ENCODE measurements around the gene PDLIM4.
A peak's percentile ranks its signal among the peaks of the same experiment; 100 is the strongest.

Gene PDLIM4

DNA sequence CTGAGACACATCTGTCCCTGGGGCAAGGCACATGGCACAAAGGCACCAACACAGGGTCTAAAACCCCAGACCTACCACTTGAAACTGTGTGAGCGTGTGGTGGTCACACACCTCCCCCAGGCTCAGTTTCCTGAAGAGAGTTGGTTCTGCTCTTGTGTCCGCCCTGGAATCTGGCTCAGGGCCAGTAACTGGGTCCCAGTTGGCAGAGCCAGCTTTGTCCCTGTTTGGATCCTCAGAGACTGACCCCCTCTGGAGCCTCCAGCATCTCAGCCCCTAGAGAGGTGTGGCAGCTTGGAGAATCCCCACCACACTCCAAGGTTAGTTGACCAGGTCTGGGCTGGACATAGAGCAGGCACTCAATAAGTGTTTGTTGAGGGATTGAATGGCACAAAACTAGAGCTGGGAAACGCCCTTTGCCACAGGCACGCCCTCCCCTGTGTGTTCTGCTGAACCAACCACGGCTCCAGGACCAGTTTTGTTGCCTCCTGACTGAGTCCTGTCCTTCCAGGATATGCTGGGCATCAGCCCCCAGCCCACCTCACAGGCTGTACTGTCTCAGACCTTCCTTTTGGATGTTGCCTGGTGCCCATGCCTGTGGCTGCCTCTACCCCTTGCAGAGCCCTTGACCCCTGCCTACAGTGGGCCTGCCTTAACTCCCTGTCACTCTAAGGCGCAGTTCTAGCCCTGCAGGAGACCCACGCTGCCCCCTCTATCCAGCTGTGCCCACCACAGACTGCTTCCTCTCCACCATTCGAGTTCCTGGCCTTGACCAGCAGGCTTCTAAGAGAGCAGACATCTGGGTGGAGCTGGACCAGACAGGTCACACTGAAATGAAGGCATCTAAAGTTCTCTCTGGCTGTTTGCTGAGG is 3.8 kb upstream of the PDLIM4 start:
- no peak for DNase-seq (ENCODE audit: low read depth in 2 of 2)

DNA sequence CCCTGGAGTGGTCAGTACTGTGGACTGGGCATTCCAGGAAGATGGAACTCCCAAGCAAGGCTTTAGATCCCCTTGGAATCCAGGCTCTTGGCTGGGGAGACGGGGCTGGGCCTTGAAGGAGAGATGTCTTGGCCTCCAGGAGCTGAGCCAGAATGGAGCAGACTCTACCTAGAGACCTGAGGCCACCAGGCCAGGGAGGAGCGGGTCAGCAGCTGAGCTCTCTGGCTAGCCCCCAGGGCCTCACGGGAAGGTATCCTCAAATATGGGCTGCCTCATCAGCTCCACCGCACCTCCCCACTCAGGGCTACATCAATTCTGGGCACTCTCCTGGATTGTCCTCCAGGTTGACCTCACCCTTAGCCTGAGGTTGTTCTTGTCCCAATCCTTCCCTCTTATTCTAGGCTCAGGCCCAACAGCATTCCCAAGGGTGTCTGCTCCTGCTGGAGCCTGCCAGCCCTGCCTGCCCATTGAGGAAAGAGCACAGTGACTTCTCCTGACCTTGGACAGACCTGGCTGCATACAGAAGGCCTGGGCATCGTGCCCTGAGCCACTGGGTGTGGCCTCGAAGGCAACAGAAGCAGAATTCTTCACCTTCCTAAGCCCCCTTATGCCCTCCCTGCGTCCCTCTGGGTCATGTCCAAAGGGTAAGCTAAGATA is 3.0 kb upstream of the PDLIM4 start:
- DNase-seq (ENCODE audit: low read depth in 2 of 2), result no peak

DNA sequence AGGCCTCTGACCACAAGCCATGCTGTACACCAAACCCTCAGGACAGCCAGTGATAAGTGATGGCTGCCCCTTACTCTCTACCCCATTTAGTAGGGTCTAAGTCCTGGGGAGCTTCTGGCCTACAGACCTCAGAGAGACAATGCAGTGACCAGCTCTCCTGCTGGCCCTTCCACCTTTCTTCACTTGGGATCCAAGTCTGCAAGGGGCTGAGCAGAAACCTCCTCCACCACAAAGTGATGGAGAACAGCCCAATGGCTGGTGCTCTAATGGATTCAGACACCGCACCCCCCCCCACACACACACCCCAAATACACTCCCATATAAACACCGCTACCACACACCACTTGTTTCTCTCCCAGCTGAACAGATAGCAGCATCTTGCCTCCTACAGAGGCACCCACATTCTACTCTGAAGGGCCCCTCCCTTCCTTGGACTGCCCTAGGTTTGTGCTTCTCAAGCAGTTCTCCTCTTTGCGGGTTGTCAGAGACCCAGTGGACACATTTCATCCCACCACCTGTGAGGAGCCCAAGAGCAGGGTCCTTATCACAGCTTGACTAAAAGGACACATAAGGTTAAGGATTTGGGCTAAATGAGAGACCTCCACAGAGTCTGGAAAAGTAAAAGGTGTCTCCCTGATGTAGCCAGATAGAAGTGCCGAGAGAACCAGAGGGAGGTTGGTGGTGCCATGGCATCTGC is 1.3 kb upstream of the PDLIM4 start:
- no peak for DNase-seq (ENCODE audit: low read depth in 2 of 2)

DNA sequence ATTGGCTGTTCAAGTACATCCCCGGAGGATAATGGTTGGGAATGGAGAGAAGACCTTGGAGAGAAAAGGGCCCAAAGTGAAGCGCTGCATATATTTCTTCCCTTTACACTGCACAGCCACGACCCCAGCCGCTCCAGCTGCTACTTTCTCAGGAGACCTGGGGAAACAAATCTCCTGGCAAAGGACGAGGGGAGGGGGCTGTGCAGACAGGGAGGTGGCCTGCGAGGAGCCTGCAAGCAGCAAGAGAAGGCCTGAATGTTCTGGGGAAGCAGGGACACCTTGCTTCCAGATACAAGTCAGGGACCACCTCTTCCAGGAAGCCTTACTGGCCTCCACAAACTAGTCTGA is 739 bp upstream of the PDLIM4 start:
- no peak for DNase-seq (ENCODE audit: low read depth in 2 of 2)

DNA sequence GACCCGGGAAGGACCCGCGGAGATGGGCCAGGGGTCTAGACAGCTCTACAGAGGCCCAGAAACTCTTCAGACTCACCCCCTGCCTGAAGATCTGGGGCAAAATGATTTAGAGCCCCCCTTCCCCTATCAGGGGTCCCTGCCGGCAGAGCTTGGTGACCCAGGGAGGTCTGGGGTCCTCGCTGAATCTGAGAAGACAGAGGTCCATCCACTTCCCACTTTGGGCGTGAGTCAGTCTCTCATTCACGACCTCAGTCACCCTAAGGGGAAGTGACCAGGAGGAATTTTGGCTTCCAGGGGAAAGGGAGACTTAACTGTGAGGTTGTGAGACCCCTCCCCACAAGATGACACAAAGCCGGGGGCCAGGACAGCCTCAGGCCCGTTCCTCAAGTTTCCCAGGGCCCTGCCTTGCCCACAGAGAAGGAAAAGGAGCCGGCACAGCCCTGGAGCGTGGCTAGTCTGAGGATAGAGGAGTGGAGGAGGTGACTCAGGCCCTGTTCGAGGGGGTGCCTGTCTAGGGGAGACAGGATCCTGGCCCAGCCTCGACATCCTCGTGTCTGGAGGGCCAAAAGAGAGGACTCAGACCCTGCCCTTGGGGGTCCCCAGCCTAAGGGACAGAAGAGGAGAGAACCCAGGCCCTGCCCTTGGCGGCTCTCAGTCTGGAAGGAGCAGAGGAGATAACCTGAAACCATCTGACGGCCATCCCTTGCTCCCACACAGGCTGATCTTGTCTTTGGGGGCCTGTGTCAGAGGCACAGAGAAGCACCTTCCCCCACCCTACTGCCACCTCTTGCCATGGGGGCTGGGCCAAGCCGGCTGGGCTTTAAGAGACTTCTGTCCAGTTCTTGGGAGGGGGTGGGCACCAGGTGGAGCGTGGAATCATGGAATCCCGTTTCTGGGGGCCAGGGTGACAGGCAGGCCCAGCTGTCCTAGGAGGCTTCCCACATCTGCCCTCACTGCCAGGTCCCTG is 889 bp downstream of the PDLIM4 start:
- no peak for DNase-seq (ENCODE audit: low read depth in 2 of 2)

DNA sequence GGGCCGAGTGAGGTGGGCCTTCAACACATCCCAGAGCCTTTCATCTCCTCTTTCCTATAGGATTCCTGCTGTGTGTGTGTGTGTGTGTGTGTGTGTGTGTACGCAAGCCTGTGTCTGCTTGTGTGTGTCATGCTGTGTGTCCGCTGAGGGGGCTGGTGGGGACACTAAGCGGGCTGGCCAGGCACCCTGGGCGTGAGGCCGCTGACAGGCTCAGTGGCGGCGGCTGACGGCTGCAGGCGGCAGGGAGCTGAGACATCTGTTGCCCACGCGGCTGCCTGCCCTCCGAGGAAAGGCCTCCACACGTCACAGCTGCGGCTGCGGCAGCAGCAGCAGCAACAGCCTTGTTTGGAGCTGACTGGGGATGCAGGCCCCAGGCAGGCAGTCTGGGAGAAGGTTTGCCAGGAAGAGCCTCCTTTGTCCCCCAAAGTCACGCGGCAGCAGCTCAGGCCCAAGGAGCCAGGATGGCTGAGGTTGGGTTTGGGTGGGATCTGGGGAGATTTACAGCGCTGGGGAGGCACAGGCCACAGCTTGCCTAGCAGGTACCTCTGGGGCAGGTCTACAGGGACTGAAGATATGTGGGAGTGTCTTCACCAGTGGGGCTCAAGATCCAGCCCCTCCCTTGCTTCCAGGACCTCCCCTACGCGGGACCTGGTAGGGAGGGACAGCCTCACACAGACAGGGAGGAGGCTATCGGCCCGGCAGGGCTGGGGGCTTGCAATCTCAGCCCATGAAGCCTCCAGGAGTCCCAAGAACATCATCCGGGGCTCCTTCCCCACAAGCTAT is 1.8 kb downstream of the PDLIM4 start:
- DNase-seq (ENCODE audit: low read depth in 2 of 2), result no peak

DNA sequence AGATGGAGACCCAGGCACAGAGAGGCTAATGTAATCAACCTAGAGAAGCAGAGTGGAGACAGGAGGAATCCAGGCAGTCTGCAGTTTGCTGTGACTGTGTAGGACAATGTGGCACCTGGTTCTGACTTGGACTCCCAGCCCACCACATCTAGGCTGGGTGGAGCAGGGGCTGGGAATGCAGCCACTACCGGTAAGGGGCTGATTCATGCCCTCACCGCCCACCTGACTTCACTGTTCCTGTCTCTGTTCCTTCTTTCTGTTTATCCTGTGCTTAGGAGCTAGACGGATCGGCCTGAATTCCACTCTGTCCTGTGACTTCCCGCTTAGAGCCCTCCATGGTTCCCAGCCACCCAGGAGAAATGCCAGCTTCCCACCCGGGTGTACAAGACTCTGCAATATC is 2.6 kb downstream of the PDLIM4 start:
- peak in 1 of 2 donors; percentile 16 for DNase-seq (ENCODE audit: low read depth in 2 of 2)

DNA sequence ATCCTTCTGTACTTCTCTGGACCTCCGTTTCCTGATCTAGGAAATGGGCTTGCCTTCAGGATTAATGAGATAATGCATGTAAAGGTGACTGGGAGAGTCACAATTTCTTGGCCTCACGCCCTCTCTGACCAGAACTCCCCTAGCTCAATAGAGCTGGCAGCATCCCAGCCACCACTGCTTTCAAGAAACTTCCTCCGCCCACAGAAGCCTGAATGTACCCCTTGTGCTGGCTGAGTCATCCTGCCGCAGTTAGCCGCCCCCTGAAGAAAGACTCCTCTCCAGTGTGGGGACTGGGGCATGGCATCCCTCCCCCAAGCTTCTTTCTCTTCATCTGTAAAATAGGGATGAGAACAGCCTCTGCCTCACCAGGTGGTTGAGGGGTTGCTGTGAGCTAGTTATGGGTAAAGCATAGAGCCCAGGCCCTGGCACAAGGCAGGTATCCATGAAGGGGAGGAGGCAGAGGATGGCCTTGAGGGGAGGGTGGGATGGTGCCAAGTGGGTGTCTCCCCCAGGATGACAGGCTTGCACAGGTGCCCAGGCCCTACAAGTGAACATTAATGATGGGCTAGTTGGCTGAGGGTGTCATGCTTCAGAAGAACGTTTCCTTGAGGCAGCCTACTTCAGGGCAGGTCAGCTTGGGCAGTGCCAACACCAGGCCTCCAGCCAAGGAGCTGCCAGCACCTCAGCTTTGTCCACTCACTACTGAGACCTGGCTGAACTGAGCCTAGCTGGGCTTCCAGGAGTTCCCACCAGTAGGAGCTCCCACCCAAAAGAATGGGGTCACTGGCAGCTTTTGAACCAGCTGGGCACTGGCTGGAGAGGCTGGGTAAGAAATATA is 3.4 kb downstream of the PDLIM4 start:
- peak; percentile 65 to 71 for DNase-seq (ENCODE audit: low read depth in 2 of 2)

DNA sequence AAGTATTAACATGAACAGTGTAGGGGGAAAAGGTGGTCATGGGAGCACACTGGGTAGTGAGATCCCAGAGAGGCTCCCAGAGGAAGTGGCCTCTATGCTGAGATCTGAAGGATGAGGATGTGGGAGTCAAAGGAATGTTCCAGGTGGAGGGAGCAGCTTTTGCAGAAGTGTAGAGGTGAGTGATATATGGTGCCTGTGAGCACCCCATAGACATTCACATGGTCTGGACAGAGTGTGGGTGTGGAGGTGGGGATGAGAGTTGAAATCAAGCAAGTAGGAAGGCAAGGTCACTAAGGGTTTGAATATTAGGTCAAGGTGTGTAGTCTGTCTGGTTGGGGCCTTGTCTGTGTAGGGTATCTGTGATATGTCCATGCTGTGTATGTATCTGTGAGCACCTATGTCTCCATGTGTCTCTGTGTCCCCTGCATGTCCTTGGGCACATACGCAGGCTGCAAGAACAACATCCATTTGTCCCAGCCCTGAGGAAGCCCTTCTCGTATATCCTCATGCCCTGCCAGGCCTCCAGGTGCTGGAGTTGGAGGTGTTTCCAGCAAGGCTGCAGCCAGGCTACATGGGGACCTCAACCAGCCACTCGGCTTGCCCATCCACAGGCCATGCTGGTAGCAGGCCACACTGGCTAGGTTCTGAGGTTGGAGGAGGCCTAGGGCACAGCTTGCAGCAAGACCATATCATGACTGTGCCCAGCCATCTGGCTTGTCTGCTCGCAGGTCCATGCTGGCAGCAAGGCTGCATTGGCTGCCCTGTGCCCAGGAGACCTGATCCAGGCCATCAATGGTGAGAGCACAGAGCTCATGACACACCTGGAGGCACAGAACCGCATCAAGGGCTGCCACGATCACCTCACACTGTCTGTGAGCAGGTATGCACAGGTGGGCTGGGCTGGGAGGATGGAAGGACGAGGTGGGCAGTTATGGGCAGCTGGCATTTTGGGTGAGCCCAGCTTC is 4.7 kb downstream of the PDLIM4 start:
- DNase-seq (ENCODE audit: low read depth in 2 of 2), result no peak

DNA sequence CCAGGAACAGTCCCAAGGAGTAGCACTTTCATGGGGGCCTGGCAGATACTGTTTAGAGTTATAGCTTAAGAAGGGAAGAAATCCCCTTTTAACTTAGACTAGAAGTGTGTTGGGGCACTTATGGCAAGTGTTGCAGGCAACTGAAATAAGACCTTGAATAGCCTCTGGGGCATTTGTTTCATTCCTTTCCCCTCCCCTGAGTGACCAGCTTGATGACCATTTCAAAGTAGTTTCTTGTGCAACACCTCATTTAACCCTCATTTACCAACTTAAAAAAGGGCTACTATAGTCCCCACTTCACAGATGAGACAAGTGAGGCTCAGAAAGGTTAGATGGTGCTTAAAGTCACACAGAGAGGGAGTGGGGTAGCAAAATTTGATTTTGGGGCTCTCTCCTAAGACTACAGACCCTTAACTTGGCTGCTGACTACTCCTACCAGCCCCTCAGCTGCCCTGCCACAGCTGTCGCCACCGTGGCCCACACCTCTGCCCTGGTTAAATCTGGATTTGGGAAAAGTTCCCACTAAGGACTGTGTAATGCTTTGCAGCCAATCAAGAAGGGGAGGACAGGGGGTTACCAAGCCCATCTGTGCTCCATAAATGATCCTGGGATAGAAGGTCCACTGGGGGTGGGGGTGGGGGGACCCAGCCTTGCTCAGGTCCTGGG is 5.5 kb downstream of the PDLIM4 start:
- DNase-seq (ENCODE audit: low read depth in 2 of 2), result no peak

DNA sequence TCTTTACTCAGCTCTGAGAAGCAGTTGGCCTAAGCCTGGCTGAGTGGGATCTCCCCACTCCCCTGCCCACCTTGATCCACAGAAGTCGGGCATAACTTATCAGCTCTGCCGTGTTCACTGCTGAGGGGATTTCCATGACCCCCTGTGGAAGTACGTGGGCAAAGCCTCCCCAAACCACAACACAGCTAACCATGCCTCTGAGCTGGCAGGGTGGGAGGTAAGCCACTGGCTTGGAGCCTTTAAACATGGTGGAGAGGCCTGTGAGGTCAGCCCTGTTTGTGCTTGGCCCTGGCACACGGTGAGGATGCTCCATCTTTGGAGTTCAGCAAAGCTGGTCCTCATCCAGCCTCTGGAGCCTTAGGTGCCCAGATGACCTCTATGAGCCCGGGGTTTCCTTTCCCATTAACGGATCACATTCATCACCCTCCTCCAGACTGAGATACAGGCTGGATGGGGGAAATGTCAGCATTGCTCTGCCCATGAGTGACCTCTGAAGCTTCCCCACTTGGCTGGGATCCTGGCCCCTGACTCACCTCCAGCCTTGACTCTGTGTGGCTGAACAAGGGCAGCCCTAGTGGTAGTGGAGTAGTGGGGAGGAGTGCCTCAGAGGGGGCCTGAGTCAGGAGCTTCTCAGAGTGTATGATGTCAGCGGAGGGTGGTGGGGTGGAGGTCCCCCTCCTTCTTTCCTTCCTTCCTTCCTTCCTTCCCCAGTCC is 6.2 kb downstream of the PDLIM4 start:
- peak; percentile 36 to 54 for DNase-seq (ENCODE audit: low read depth in 2 of 2)

DNA sequence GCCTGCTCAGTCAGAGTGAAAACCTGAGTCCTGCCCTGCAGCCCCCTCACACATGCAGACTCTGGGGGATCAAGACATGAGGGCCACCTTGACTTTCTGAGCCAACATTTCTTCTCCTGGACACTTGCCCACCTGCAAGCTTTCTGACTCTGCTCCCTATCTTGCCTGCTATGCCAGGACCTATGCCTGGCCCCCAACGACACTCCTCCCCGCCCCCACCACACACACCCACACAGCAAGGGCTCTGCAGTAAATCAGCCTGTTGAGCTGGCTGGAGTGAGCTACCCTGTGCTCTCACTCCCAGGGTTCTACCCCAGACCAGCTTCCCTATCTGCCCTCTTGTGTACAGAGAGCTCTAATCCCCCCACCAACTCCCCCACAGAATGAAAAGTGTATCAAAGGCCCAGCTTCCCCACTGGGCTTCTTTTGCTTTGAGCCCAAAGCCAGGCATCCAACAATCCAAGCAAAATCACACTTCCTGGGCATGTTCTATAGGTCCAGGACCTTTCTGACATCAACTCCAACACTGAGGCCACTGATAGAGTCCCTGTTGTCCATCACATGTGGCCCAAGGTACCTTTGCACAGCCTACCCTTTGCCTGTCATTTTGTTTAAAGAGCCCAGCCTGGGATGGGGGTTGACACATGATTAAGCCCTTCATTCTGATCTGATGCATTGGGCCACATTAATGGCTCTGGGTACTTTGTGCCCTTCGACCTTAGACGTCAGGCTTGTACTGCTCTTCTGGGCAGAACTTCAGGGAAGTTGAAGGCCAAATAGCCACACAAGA is 7.2 kb downstream of the PDLIM4 start:
- no peak for DNase-seq (ENCODE audit: low read depth in 2 of 2)

DNA sequence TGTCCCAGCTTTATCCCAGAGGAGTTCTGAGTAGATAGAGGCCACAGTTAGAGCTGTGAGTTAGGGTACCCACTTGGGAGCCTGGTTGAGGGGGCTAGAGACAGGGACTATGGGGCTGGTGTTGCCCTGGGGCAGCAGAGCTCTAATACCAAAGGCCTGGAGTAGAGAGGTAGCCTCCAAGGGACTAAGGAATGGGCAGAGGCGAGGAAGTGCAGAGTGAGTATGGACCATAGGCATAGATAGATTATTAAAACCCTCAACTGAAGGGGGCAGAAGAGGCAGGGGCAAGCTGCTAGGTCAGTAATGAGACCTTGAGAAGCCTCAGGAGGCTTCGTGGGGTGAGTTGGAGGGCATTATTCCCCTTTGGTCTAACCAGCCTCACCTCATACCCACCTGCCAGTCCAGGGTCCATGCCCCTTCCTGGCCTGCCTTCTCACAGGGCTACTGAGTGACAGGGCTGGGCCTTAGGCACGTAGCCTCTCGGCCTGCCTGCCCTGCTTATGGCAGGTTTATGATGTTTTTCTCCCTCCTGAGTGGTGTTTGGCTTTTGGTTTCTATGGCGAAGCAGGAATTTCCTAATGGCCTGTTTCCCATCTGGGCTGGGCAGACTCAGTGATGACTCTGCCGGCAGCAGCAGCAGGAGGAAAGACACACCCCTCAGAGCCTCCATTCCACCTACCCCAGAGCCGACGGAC is 8.0 kb downstream of the PDLIM4 start:
- no peak for DNase-seq (ENCODE audit: low read depth in 2 of 2)

DNA sequence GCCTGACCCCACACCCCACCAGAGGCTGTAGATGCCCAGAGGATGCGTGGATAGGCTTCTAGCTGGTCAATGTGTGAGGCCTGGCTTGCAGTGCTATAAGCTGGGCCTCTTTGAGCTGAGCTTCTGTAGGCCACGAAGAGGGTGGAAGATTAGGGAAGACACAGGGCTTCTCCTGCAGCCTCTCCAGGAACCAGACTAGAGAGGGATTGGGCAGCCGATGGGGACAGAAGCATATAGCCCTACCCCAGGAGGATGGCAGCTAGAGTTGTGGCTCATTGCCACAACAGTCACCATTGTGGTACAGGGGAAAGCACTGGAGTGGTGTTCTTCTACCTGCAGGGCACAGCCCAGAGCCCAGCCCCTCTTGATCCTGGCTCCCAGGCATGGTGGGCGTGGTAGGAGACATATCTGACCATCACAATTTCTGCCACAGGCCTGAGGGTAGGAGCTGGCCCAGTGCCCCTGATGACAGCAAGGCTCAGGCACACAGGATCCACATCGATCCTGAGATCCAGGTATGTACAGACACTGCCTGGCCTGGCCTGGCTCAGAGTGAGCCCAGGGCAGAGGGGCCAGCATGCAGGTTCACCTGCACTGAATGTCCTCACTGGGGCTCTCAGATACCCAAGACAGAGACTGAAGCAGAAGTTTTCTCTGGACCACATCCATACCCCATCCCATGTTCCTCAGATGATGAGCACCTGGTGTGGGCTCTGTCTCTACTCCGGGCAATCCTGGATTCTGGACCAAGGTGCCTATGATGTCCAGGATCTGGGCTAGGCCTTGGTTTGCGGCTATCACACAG is 8.7 kb downstream of the PDLIM4 start:
- DNase-seq (ENCODE audit: low read depth in 2 of 2), result no peak

DNA sequence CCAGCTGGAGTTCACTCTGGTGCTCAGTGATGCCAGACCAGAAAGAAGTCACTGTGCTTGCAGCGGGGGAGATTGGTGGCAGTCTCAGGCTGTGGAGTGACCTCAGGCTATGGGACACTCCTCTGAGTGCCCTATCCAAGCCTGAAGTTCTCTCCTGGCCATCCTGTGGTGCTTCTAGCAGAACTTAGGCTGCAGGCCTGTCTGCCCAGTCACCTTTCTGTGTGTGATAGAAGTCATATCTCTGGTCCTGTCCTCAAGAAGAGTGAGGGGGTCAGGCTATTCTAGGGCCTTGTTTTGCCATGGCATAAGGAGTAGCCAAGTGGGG is 9.3 kb downstream of the PDLIM4 start:
- DNase-seq (ENCODE audit: low read depth in 2 of 2), result no peak

Measured in stimulated activated CD8-positive, alpha-beta memory T cell treated with anti-CD3 and anti-CD28 coated beads, Interleukin-15, amount 100 ng/mL, for 48 hours (primary cell).